NB4 (cell line): ENCODE measurements around the gene FAHD1.
A peak's percentile ranks its signal among the peaks of the same experiment; 100 is the strongest.

Source experiments
- DNase-seq: peaks from one replicate; pipeline ENCODE4 v3.0.0; 2010; ENCODE audit warnings: low read depth
- H3K4me3 ChIP-seq: one replicate; pipeline ENCODE4 v1.5.1; 2011; ENCODE audit warnings: mild to moderate bottlenecking, low read depth, low read length, moderate library complexity
- MYC ChIP-seq: IDR thresholded peaks from 2 replicates; pipeline ENCODE4 v1.6.1; 2011; ENCODE audit warnings: low read depth, low read length
- POLR2A ChIP-seq: IDR thresholded peaks from 2 replicates; pipeline ENCODE4 v1.6.1; 2011; ENCODE audit warnings: mild to moderate bottlenecking; ENCODE audit not compliant: insufficient read length; ENCODE audit errors: extremely low read depth
- TF ChIP-seq, protein P1 (sequence below): IDR thresholded peaks from one replicate; pipeline ENCODE4 v1.5.1; 2012; ENCODE audit warnings: low read depth, low read length
- TF ChIP-seq, protein P2 (sequence below): IDR thresholded peaks from 2 replicates; pipeline ENCODE4 v1.6.1; 2011; ENCODE audit warnings: low read depth, low read length

Gene FAHD1

DNA sequence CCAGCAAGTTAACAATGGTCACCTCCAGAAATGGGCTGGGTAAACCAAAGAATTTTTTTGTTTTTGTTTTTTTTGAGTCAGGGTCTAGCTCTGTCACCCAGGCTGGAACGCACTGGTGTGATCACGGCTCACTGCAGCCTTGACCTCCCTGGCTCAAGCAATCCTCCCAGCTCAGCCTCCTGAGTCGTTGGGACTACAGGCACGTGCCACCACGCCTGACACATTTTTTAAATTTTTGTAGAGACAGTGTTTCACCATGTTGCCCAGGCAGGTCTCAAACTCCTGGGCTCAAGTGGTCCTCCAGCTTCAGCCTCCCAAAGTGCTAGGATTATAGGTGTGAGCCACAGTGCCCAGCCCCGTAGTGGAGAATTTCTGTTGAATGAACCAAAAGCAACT is 46.3 kb upstream of the FAHD1 start:
- H3K4me3 ChIP-seq, result no peak overlapping the region
- DNase-seq, result no peak
- TF ChIP-seq MYC (no peak), POLR2A (no peak)
- TF ChIP-seq, protein P1, sequence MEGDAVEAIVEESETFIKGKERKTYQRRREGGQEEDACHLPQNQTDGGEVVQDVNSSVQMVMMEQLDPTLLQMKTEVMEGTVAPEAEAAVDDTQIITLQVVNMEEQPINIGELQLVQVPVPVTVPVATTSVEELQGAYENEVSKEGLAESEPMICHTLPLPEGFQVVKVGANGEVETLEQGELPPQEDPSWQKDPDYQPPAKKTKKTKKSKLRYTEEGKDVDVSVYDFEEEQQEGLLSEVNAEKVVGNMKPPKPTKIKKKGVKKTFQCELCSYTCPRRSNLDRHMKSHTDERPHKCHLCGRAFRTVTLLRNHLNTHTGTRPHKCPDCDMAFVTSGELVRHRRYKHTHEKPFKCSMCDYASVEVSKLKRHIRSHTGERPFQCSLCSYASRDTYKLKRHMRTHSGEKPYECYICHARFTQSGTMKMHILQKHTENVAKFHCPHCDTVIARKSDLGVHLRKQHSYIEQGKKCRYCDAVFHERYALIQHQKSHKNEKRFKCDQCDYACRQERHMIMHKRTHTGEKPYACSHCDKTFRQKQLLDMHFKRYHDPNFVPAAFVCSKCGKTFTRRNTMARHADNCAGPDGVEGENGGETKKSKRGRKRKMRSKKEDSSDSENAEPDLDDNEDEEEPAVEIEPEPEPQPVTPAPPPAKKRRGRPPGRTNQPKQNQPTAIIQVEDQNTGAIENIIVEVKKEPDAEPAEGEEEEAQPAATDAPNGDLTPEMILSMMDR, result no peak
- TF ChIP-seq, protein P2, sequence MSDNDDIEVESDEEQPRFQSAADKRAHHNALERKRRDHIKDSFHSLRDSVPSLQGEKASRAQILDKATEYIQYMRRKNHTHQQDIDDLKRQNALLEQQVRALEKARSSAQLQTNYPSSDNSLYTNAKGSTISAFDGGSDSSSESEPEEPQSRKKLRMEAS, result no peak

DNA sequence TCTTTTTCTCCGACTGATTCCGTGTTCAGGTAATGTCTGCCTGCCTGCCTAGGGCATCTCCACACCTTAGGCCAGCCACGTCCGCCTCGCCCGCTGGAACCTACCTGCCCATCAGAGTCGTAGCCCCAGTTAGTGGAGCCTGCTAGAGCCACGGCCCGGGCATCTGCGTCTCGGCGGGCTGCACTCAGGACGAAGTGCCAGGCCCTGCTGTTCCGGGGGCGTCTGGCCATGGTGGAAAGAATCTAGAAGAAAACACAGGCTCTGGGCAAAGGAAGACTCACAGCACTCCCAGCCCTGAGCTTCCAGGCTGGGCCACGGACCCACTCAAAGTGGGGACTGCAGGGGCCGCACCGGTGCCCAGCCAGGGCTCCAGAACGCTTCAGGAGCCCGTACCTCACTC is 45.8 kb upstream of the FAHD1 start:
- DNase-seq, result no peak
- TF ChIP-seq, protein P2, result no peak
- TF ChIP-seq POLR2A (no peak), MYC (no peak)
- TF ChIP-seq, protein P1, result no peak
- peak overlapping the region; percentile 63 for H3K4me3 ChIP-seq

DNA sequence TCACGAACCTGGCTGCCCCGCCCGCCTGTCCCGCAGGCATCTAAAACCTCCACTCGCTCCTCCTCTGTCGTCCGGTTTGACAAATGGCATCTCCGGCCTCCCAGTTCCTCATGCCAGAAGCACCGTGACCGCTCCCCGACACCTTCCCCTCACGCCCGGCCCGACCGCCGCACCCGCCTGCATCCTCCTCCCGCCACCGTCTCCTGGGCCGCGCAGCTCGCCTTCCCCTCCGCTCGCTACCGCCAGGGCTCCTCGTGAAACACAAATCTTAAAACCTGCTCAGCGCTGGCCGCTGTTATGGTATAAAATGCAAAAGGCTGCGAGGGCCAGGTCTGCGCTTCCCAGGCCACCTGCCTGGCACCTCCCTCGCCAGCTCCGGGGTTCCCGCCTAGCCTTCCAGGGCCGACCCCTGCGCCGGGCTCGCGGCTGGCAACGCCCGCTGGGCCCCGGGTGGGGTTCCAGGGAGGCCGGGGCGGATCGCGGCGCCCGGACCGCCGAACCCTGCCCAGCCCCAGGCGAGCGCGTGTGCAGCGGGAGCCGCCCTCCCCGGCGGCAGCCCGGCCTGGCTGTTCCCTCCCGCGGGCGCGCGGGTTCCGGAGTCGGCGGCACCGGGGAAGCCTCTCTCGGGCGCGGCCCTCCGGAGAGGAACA is 45.1 kb upstream of the FAHD1 start:
- peak; percentile 36 for DNase-seq

DNA sequence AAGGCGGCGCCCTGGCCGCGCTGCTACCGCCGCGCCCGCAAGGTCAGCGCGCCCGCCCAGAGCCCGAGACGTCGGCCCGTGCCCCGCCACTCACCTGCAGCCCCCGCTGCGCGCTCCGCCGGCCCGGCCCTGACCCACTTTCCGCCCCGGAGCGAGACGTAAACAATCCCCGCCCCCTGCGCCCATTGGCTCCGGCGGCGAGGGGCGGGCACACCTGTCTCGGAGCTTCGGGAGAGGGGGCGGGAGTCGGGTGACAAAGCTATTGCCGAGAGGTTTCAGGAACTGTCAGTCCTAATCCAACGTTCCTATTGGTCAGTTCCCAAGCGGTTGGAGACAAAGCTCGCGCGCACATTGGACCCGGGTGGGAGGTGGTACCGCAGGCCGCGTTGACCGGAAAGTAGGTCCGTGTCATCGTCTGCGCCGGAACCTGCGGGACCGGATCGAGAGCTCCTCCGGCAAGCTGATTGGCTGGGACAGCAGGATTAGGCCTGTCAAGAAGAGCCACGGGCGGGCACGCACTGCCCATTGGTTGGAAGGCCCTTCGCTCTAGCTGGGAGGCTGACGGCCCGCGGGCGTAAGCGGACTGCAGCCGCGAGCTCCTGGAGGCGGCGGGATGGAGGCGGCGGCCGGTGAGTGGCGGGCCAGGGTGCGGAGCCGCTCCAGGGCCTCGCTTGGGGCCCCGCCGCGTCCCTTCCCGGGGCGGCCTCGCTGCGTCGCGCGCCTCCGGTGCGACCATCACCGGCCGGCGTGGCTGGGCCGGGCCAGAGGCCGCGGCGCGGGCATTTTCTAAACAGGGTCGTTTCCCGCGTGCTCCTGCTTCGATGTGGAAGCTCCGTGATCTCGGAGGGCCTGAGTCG is 44.4 kb upstream of the FAHD1 start, which contains the start of the genes NUBP2 and SPSB3:
Gene NUBP2 (plus strand): TSS at position 553 of the 857 bp plus-strand sequence. CDS start 61 bp downstream, at position 614.
Gene SPSB3 (minus strand): TSS at position 164 of the 857 bp plus-strand sequence. CDS start 1,088 bp downstream, outside the sequence.
- TF ChIP-seq, protein P2, result peak; percentile 31; the same call in 1 of the 2 replicates
- TF ChIP-seq POLR2A (peak; percentile 35), MYC (peak; percentile 50; the same call in 1 of the 2 replicates)
- TF ChIP-seq, protein P1, result no peak
- peak within 1 kb of the TSS; percentile 87 for H3K4me3 ChIP-seq
- peak; percentile 99 for DNase-seq

More for the DNA sequence above, 45.1 kb upstream of the FAHD1 start:
- H3K4me3 ChIP-seq, result peak overlapping the region; percentile 63
- TF ChIP-seq, protein P1, result no peak
- TF ChIP-seq MYC, result no peak
- no peak for TF ChIP-seq POLR2A
- TF ChIP-seq, protein P2, result no peak

DNA sequence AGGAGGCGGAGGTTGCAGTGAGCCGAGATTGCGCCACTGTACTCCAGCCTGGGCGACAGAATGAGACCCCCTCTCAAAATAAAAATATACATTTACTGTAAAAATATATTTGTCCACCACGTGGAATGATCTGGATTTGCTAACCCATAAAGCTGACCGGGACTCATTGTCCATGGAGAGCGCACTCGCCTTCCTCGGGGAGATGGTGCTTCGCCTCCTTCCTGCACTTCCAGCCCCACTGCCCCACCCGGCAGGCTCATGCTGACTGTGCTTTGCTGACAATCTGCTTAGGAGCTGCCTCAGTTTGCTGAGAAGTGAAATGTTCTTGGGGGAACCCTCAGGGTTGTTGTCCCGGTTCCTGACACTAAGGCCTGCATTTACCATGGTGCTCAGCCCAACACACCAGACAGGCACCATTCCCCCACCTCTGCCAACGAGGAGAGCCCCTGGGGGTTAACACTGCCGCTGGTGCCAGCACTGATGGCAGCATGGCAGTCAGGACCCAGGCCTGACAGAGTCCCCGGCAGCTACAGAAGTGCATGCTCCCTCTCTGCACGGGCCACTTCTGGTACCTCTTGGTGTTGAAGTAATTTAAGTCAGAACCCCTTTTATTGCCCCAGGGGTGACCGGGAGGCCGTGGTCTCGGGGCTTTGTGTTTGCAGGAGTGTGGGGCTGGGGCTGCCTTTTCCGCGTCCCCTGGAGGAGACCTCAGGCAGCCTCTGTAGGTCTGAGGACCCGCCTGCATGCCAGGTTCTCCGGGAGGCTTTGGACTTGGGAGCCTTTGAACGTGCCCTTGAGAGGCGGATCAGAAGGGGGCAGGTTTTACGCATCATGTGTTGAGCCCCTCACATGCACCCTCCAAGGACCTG is 41.8 kb upstream of the FAHD1 start:
- TF ChIP-seq, protein P2, result no peak
- TF ChIP-seq MYC (no peak), POLR2A (no peak)
- TF ChIP-seq, protein P1, result no peak
- no peak for DNase-seq
- H3K4me3 ChIP-seq, result no peak overlapping the region
